GM19035 (cell line): ENCODE measurements around the gene ITGAL.
A peak's percentile ranks its signal among the peaks of the same experiment; 100 is the strongest.

Experiments
- ATAC-seq: cut with Tn5 transposase; IDR thresholded peaks from one replicate; pipeline ENCODE4 v1.9.1; 2021; ENCODE audit not compliant: unreplicated experiment

Gene ITGAL

DNA sequence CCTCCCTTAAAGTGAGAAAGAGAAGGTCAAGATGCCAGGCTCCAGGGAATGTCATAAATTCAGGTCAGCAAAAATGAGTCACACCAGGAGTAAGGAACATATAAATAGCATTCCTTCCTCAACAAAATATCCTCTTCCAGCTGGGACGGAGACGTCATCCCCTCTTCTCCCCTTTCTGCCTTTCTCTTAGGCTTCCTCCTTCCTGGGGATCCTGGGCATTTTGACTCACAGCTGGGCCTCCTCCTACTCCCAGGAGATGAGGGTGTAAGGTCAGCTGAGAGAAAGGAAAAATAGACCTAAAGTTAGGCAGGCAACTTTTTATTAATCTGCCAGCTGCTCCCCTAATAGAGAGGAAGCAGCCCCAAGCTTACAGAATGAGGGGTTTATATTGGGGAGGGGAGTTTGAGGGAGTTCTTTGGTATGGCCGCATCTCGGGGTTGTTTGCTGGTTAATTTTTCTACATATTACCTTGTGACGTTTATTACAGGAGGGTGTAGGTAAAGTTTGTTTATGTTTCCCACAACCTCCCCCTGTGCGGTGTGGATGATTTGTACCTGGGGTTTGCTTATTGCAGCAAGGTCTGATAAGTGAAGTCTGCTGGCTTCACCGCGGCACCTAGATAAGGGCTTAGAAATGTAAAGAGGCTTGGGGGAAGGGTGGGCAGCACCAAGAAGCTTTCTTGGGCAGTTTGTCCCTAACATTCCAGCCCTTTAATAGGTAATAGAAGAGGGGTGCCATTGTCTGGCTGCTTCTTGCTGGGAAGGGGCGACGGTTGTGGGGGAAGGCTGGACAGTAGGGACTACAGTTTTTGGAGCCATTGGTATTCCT lies 69.2 kb downstream of the ITGAL start:
- ATAC-seq = no peak

DNA sequence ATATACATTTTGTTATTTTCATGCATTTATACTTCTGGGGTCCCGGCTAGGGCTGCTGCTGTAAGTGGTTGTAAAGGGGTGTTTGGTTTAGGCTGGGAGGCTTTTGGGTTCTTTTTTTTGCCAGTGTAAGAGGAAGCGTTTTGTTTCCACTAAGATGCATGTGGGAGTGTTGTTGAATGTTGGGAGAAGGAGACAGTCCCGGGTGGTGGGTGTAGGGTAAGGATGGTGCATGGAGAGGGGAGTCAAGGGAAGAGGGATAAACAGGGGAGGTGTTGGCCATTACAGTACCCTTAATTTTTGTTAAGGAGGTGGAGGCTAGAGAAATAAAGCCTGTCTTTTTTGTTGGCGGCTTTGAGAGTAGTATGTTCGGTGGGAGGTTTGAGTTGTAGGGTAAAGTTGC lies 70.5 kb downstream of the ITGAL start:
- no peak for ATAC-seq

- ATAC-seq = no peak
These were observed 73.6 kb downstream of the ITGAL start for GRCh38 chr16:30546115-30546514.

GRCh38 chr16:30548416-30549253 lies 76.1 kb downstream of the ITGAL start:
- ATAC-seq = no peak

DNA sequence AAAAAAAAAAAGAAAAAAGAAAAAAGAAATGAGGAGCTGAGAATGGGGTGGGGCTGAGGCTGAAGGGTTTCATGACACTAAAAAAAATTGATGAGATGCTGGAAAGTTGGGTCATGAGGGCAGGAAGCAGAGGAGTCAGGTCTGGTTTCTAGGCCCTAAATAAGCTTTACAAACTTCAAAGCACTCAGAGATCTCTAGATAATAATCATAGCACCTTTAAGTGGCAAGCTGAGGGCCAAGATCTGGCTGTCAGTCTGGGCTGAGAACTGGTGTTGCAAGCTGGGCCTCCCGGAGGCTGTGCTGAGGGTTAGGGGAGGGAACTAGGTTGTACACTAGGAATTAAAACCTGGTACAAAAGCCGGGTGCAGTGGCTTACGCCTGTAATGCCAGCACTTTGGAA lies 79.2 kb downstream of the ITGAL start:
- no peak for ATAC-seq

- no peak for ATAC-seq
These were observed 80.4 kb downstream of the ITGAL start for GRCh38 chr16:30552956-30553355.

DNA sequence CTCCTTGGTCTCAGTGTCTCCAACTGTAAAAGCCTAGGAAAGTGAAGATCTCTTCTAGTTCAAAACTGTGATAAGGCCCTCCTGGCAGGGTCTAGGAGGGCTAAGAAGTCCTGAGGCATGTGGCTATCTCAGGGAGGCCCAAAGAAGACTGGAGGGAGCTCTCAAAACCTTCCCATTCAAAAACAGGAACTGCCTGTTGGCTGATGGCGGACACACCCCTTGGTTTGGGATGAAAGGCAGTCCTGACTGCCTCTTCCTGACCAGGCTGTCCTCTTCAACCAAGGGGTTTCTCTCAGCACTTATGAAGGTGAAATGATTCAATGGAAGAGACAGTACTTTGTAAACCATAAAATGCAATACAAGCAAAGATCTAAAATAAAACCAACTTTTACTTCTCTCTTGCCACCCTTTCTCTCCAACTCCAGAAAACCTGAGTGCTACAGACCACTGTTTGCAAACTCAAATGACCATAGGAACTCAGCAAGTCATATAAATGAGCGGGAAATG lies 80.9 kb downstream of the ITGAL start:
- ATAC-seq = no peak

GRCh38 chr16:30554557-30555314 lies 82.2 kb downstream of the ITGAL start:
- ATAC-seq = no peak

- ATAC-seq = no peak
These were observed 83.0 kb downstream of the ITGAL start for GRCh38 chr16:30555315-30556124.

GRCh38 chr16:30556125-30556473 lies 83.6 kb downstream of the ITGAL start:
- no peak for ATAC-seq

GRCh38 chr16:30557707-30557956 lies 85.1 kb downstream of the ITGAL start:
- peak; percentile 9 for ATAC-seq

- peak; percentile 93 for ATAC-seq
These were observed 85.6 kb downstream of the ITGAL start, which contains the start of gene ZNF764 for GRCh38 chr16:30557957-30558788. ZNF764 (minus strand) TSS chr16:30558374; CDS start chr16:30558182, 192 bp downstream.

- no peak for ATAC-seq
These were observed 86.3 kb downstream of the ITGAL start for GRCh38 chr16:30558789-30559377.

- ATAC-seq = no peak
These were observed 87.1 kb downstream of the ITGAL start for GRCh38 chr16:30559690-30560089.

DNA sequence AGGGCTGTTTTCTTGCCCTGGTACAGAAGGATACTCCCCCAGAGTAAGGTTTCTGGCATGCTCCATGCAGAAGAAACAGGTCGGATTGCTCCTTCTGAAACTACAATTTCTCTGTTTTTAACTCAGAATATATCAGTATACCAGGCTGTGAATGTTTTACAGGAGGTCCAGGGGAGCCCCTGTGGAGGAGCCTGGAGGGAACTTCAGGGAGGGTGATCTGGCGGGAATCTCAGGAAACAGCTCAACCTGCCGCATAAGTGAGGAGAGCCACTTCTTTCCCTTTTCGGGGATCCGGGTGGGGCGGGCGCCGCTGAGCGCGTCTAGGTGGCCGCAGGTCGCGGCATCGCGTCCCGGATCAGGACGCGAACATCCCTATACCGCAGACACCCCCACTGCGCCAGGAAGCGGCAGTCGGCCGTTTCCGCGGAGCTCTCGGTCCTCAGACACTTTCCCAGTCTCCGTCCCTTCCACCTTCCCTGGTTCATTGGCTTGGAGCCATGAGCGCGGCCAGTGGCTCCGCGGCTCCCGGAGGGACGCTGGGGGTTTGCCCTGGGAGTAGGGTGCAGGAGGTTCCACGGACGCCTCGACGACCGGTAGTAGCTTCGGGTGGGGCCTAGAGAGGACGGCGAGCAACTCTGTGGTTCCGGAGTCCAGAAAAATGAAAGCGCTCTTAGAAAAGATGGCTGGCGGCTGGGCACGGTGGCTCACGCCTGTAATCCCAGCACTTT lies 88.7 kb downstream of the ITGAL start:
- no peak for ATAC-seq

DNA sequence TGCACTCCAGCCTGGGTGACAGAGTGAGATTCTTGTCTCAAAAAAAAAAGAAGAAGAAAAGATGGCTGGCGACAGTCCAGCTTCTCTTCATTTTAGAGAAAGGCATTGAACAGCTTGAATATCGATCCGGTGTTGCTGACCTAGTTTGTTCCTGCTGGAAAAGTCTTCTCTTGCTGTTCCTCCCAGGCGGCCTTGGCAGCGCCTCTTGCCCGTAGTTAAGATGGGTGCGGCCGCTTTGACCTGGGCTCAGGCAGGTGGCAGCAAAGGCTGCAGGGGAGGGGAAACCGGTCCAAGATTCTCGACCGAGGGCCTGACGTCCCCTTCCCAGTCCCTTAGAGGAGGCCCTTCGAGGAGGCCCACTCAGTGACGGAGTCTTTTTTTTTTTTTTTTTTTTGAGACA lies 89.5 kb downstream of the ITGAL start:
- no peak for ATAC-seq

DNA sequence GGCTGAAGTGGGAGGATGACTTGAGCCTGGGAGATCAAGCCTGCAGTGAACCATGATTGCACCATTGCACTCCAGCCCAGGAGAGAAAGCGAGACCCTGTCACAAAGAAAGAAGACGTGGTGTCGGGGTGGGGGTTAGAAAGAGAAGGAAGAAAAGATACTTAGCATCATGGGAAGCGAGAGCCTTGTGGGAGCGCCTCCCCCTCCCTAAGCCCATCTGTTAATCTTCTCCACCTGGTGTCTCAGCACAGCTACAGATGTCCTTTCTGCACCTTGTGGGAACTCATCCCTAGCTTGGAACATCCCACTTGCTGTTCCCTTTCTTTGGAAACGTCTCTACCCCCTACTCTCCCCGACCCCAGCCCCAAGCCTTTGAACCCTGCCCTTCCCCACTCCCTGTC lies 93.0 kb downstream of the ITGAL start:
- no peak for ATAC-seq

DNA sequence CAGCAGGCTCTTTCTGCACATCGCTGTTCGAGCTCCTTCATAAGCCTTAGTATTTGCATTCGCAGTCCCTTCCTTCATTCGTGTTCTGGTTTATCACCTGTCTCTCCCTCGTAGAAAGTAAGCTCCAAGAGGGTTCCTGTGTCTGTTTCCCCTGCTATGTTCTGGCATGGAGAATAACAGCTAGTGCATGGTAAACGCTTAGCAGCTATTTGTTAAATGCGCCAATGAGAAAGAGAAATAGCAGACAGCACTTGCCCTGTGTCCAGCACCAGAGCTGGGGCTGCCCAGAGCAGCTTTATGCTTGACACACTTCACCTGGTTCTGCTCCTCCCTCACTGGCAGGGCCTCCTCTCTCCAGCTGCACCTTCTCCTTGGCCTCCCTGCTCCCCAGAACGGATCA lies 93.4 kb downstream of the ITGAL start:
- ATAC-seq = no peak

DNA sequence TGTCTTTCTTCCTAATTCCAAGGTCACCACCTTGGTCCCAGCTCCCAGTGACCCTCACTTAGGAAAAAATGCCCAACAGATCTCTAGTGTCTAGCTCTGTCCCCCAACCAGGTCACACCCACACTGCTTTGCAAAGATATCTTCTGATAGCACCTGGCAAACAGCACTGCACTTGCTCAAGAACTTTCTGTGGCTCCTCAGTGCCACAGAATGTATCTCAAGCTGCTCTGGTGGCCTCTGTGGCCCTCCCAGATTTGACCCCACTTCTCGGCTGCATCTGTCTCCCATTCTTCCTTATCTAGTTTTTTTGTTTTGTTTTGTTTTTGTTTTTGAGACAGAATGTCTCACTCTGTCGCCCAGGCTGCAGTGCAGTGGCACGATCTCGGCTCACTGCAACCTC lies 94.0 kb downstream of the ITGAL start:
- ATAC-seq = no peak
